H1 (cell line): ENCODE data around the gene GHRHR.

Experiments
- CTCF ChIP-seq, 3 experiments: IDR thresholded peaks; 1 replicate in 2 of 3; 2 replicates in 1 of 3; pipeline versions ENCODE4 v1.5.1 to v1.6.1; 2011; ENCODE audit warnings: low read length in 3 of 3, mild to moderate bottlenecking in 3 of 3, inconsistent platforms in 2 of 3, low read depth in 1 of 3, moderate library complexity in 1 of 3; ENCODE audit not compliant: insufficient read depth in 1 of 3; ENCODE audit errors: control extremely low read depth in 1 of 3
- EGR1 ChIP-seq: IDR thresholded peaks from 2 replicates; pipeline ENCODE4 v1.6.1; 2011; ENCODE audit warnings: low read depth, low read length, borderline replicate concordance
- EP300 ChIP-seq, 2 experiments: IDR thresholded peaks; 1 replicate in 1 of 2; 2 replicates in 1 of 2; pipeline ENCODE4 v1.6.1; 2011 to 2012; ENCODE audit warnings: low read depth in 2 of 2, low read length in 2 of 2, mild to moderate bottlenecking in 2 of 2, borderline replicate concordance in 1 of 2, inconsistent platforms in 1 of 2, moderate library complexity in 1 of 2
- RAD21 ChIP-seq, 2 experiments: IDR thresholded peaks in 1 of 2; conservative IDR thresholded peaks in 1 of 2; 2 replicates each; pipeline ENCODE4 v1.6.1; 2011; ENCODE audit warnings: low read depth in 2 of 2, low read length in 2 of 2, improper control_type of control experiment in 1 of 2, inconsistent platforms in 1 of 2, mild to moderate bottlenecking in 1 of 2, moderate library complexity in 1 of 2
- SIRT6 ChIP-seq: IDR thresholded peaks from one replicate; pipeline ENCODE4 v1.7.1; 2012; ENCODE audit warnings: low read length, inconsistent platforms

DNA sequence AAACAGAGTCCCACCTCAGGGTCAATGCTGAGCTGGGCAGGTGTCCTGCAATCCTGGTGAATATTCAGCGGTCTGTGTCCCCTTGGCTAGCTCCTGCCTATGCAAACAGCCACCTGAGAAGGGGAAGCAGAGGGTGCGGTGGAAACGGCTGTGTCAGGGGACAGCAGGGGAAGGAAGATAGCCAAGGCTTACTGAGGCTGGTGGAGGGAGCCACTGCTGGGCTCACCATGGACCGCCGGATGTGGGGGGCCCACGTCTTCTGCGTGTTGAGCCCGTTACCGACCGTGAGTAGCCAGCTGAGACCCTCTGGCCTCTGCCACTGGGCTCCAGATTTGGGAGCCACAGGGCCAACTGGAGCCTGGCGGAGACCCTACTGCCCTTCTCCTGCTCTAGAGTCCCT lies at the start of gene GHRHR:
- no peak for TF ChIP-seq RAD21 (IDR thresholded peaks at IDR 0.05 in 1 of 2, conservative IDR thresholded peaks at IDR 0.05 in 1 of 2; ENCODE audit: low read depth in 2 of 2, low read length in 2 of 2)
- TF ChIP-seq SIRT6, result no peak
- TF ChIP-seq EP300 (IDR thresholded peaks at IDR 0.05; ENCODE audit: borderline replicate concordance in 1 of 2, low read depth in 2 of 2, low read length in 2 of 2), result no peak
- no peak for TF ChIP-seq CTCF (IDR thresholded peaks at IDR 0.05; ENCODE audit: control extremely low read depth in 1 of 3, insufficient read depth in 1 of 3, low read depth in 1 of 3, low read length in 3 of 3)
- no peak for TF ChIP-seq EGR1
